Measurements from ENCODE around the gene RYK. TPM values are rescaled to one million over a fixed set of nuclear protein-coding genes. Genes with fewer than 3 reads are reported as not detected.

The RYK gene
- polyA plus RNA-seq, 1 experiment = 41.3 TPM

GRCh38 chr3:134222835-134223234 lies 27.8 kb downstream of the RYK start:
- no peak for DNase-seq (ENCODE audit: low read depth)
- POLR2A ChIA-PET = no interaction called here
- no peaks in the 10 kb centered on the region for H3K27me3 ChIP-seq (ENCODE audit: control insufficient read depth, insufficient read depth, low read length)
- no peak overlapping the region for H3K4me3 ChIP-seq (ENCODE audit: low read depth, low read length)
- CTCF ChIA-PET = interaction anchor here (3.6 to 7.1 kb wide), 2 partner anchors 10 to 17 kb away, joined by 14 to 62 read pairs; no protein-coding TSS in a partner anchor
- TF ChIP-seq, protein P1, sequence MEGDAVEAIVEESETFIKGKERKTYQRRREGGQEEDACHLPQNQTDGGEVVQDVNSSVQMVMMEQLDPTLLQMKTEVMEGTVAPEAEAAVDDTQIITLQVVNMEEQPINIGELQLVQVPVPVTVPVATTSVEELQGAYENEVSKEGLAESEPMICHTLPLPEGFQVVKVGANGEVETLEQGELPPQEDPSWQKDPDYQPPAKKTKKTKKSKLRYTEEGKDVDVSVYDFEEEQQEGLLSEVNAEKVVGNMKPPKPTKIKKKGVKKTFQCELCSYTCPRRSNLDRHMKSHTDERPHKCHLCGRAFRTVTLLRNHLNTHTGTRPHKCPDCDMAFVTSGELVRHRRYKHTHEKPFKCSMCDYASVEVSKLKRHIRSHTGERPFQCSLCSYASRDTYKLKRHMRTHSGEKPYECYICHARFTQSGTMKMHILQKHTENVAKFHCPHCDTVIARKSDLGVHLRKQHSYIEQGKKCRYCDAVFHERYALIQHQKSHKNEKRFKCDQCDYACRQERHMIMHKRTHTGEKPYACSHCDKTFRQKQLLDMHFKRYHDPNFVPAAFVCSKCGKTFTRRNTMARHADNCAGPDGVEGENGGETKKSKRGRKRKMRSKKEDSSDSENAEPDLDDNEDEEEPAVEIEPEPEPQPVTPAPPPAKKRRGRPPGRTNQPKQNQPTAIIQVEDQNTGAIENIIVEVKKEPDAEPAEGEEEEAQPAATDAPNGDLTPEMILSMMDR (IDR thresholded peaks at IDR 0.05; ENCODE audit: insufficient read depth, low read depth, low read length) = no peak
- no peaks in the 10 kb centered on the region for H3K36me3 ChIP-seq (ENCODE audit: control insufficient read depth, insufficient read depth, low read length)

DNA sequence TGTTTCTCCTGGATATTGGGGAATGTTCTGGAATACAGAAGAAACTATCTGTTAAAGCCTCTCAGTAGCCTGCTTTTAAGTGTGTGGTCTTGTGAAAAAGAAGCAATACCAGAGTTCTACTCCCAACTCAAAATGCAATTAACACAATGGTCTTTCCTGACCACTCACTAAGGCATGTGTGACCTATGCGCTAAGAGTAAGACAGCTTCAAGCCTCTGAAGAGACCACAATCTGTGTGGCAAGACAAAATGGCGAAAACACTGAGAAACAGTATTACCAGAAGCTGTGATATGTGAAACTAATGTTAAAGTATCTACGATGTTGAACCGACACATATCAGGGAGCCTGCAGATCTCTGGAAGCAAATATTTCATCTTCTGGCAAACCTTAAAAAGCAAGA lies 33.8 kb downstream of the RYK start:
- TF ChIP-seq, protein P1 (IDR thresholded peaks at IDR 0.05; ENCODE audit: insufficient read depth, low read depth, low read length) = no peak
- Histone ChIP-seq H3K36me3 (ENCODE audit: control insufficient read depth, insufficient read depth, low read length) (no peaks in the 10 kb centered on the region; the same call in 1 of the 2 replicates), H3K4me3 (ENCODE audit: low read depth, low read length) (no peak overlapping the region), H3K27me3 (ENCODE audit: control insufficient read depth, insufficient read depth, low read length) (no peaks in the 10 kb centered on the region)
- CTCF ChIA-PET = interaction anchor here (0.7 to 1.3 kb wide), 5 partner anchors 8 to 287 kb away, joined by 3 to 8 read pairs (median 4); no protein-coding TSS in a partner anchor
- POLR2A ChIA-PET = no interaction called here
- DNase-seq (ENCODE audit: low read depth) = no peak

GRCh38 chr3:134216191-134216764 lies 34.4 kb downstream of the RYK start:
- H3K4me3 ChIP-seq (ENCODE audit: low read depth, low read length) = no peak overlapping the region
- no peaks in the 10 kb centered on the region; the same call in 1 of the 2 replicates for H3K36me3 ChIP-seq (ENCODE audit: control insufficient read depth, insufficient read depth, low read length)
- ChIA-PET CTCF (interaction anchor here (0.7 to 1.3 kb wide), 5 partner anchors 9 to 286 kb away, joined by 3 to 8 read pairs (median 3); no protein-coding TSS in a partner anchor), POLR2A (no interaction called here)
- DNase-seq (ENCODE audit: low read depth) = no peak
- TF ChIP-seq, protein P1 (IDR thresholded peaks at IDR 0.05; ENCODE audit: insufficient read depth, low read depth, low read length) = no peak
- no peaks in the 10 kb centered on the region for H3K27me3 ChIP-seq (ENCODE audit: control insufficient read depth, insufficient read depth, low read length)

GRCh38 chr3:134214239-134214638 lies 36.4 kb downstream of the RYK start:
- ChIA-PET POLR2A (no interaction called here), CTCF (interaction anchor here (1.0 to 8.0 kb wide), 9 partner anchors 10 to 284 kb away, joined by 3 to 141 read pairs (median 28); no protein-coding TSS in a partner anchor)

GRCh38 chr3:134212967-134213665 lies 37.5 kb downstream of the RYK start:
- H3K4me3 ChIP-seq (ENCODE audit: low read depth, low read length) = no peak overlapping the region
- CTCF ChIA-PET = interaction anchor here (0.6 to 8.0 kb wide), 57 partner anchors 11 to 1930 kb away, joined by 3 to 141 read pairs (median 4); partner anchors contain the start of genes ANAPC13, CEP63 and RYK
- no peak for DNase-seq (ENCODE audit: low read depth)
- TF ChIP-seq, protein P1 (IDR thresholded peaks at IDR 0.05; ENCODE audit: insufficient read depth, low read depth, low read length) = peak; percentile 97
- H3K27me3 ChIP-seq (ENCODE audit: control insufficient read depth, insufficient read depth, low read length) = no peaks in the 10 kb centered on the region
- peaks cover 4% of the 10 kb centered on the region for H3K36me3 ChIP-seq (ENCODE audit: control insufficient read depth, insufficient read depth, low read length)
- POLR2A ChIA-PET = no interaction called here

More at GRCh38 chr3:134214239-134214638, 36.4 kb downstream of the RYK start:
- no peak overlapping the region for H3K4me3 ChIP-seq (ENCODE audit: low read depth, low read length)
- TF ChIP-seq, protein P1 (IDR thresholded peaks at IDR 0.05; ENCODE audit: insufficient read depth, low read depth, low read length) = no peak
- H3K27me3 ChIP-seq (ENCODE audit: control insufficient read depth, insufficient read depth, low read length) = no peaks in the 10 kb centered on the region
- no peak for DNase-seq (ENCODE audit: low read depth)
- H3K36me3 ChIP-seq (ENCODE audit: control insufficient read depth, insufficient read depth, low read length) = peaks cover 4% of the 10 kb centered on the region

All from BJ (cell line).